ENCODE data around the gene PTCHD1.

DNA sequence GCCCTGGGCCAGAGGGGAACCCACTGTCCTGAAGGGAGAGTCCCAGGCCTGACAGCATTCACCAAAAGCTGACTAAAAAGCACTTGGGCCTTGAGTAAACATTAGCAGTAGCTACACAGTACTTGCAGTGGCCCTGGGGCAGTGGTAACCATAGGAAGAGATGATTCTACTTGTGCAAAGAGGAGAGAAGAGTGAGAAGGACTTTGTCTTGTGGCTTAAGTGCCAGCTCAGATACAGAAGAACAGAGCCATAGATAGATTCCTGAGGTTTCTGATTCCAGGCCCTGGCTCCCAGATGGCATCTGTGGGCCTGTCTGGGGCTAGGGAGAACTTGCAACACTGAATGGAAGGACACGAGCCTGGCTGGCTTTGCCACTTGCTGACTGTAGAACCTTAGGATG, 100.5 kb downstream of the PTCHD1 start:
- TF ChIP-seq, protein P1, sequence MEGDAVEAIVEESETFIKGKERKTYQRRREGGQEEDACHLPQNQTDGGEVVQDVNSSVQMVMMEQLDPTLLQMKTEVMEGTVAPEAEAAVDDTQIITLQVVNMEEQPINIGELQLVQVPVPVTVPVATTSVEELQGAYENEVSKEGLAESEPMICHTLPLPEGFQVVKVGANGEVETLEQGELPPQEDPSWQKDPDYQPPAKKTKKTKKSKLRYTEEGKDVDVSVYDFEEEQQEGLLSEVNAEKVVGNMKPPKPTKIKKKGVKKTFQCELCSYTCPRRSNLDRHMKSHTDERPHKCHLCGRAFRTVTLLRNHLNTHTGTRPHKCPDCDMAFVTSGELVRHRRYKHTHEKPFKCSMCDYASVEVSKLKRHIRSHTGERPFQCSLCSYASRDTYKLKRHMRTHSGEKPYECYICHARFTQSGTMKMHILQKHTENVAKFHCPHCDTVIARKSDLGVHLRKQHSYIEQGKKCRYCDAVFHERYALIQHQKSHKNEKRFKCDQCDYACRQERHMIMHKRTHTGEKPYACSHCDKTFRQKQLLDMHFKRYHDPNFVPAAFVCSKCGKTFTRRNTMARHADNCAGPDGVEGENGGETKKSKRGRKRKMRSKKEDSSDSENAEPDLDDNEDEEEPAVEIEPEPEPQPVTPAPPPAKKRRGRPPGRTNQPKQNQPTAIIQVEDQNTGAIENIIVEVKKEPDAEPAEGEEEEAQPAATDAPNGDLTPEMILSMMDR (conservative IDR thresholded peaks at IDR 0.05; ENCODE audit: low read depth, low read length) = no peak
- no peak for TF ChIP-seq EZH2 (IDR thresholded peaks at IDR 0.05; ENCODE audit: low read length, unreplicated experiment)
